ENCODE measurements around the gene MIA.
A peak's percentile ranks its signal among the peaks of the same experiment; 100 is the strongest.

- TF ChIP-seq EZH2 (IDR thresholded peaks at IDR 0.05; ENCODE audit: borderline replicate concordance, insufficient read depth, low read depth, low read length, poor library complexity, severe bottlenecking) = no peak
- TF ChIP-seq, protein P1, sequence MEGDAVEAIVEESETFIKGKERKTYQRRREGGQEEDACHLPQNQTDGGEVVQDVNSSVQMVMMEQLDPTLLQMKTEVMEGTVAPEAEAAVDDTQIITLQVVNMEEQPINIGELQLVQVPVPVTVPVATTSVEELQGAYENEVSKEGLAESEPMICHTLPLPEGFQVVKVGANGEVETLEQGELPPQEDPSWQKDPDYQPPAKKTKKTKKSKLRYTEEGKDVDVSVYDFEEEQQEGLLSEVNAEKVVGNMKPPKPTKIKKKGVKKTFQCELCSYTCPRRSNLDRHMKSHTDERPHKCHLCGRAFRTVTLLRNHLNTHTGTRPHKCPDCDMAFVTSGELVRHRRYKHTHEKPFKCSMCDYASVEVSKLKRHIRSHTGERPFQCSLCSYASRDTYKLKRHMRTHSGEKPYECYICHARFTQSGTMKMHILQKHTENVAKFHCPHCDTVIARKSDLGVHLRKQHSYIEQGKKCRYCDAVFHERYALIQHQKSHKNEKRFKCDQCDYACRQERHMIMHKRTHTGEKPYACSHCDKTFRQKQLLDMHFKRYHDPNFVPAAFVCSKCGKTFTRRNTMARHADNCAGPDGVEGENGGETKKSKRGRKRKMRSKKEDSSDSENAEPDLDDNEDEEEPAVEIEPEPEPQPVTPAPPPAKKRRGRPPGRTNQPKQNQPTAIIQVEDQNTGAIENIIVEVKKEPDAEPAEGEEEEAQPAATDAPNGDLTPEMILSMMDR (IDR thresholded peaks at IDR 0.05) = peak; percentile 25
Measured at GRCh38 chr19:40811478-40812341, 36.4 kb downstream of the MIA start.
